Measurements from ENCODE around the gene TP53I11. TPM values are rescaled to one million over a fixed set of nuclear protein-coding genes. Genes with fewer than 3 reads are reported as not detected.

Gene TP53I11
- total RNA-seq, 1 donor from 2014 or later: 39.4 TPM

- Histone ChIP-seq H3K4me3 (no peak overlapping the region), H3K27ac (replicated peaks) (peak overlapping the region; percentile 58), H3K27me3 (ENCODE audit: low read depth) (no peaks in the 10 kb centered on the region), H3K36me3 (peaks cover 19% of the 10 kb centered on the region), H3K4me1 (peaks cover 71% of the 10 kb centered on the region), H3K9me3 (replicated peaks) (no peaks in the 10 kb centered on the region)
- intact Hi-C loops (cut with micrococcal nuclease): loop anchor here (5.0 to 10.0 kb wide), 2 partner anchors 290 to 358 kb away; no protein-coding TSS in a partner anchor
- no peak for TF ChIP-seq CTCF (IDR thresholded peaks at IDR 0.05; ENCODE audit: borderline replicate concordance)
- peak; percentile 39 for DNase-seq
Measured at GRCh38 chr11:44912270-44912987, 38.3 kb downstream of the TP53I11 start.

DNA sequence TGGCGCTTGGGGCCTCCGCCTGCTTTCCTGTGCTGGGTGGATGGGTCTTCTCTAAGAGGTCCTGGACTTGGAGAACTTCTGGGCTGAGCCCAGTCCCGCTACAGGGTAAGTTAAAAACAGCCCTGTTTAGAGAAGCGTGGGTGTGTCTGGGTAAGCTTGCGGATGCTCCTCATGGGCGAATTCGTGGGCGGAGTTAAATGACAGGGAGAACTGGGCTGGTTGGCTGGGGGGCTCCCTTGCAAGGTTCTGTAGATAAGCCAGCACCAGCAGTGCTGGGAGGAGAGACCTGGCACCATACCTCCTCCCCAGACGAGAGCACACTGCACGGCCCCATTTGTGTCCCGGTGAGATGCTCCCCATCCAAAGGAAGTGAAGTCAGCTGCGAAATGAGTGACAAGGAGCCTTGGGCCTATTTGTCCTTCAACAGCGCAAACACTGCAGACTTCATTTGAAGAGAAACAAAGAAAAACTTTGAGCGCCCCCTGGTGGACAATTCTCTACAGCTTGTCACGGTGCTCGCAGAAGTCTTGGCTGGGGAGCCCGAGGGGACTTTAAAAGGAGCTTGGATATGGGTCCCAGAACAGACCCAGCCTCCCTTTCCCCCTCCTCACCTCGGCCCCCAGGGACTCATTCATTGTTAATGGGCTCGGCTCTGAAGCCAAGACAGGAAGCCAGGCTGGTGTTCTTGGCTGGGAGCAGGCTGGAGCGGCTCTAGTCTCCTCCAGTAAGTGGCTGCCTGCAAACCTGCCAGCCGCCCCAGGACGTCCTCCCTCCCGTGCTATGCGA is 39.5 kb downstream of the TP53I11 start:
- no peaks in the 10 kb centered on the region for H3K9me3 ChIP-seq (replicated peaks)
- intact Hi-C loops (cut with micrococcal nuclease): loop anchor here (5.0 to 10.0 kb wide), 2 partner anchors 289 to 356 kb away; no protein-coding TSS in a partner anchor
- peaks cover 19% of the 10 kb centered on the region for H3K36me3 ChIP-seq
- DNase-seq: peak; percentile 76
- no peaks in the 10 kb centered on the region for H3K27me3 ChIP-seq (ENCODE audit: low read depth)
- TF ChIP-seq CTCF (IDR thresholded peaks at IDR 0.05; ENCODE audit: borderline replicate concordance): peak; percentile 90
- peak overlapping the region; percentile 58 for H3K27ac ChIP-seq (replicated peaks)
- H3K4me3 ChIP-seq: no peak overlapping the region
- peaks cover 60% of the 10 kb centered on the region for H3K4me1 ChIP-seq

- H3K4me3 ChIP-seq: no peak overlapping the region
- peaks cover 18% of the 10 kb centered on the region for H3K36me3 ChIP-seq
Measured at GRCh38 chr11:44910591-44910990, 40.1 kb downstream of the TP53I11 start.

DNA sequence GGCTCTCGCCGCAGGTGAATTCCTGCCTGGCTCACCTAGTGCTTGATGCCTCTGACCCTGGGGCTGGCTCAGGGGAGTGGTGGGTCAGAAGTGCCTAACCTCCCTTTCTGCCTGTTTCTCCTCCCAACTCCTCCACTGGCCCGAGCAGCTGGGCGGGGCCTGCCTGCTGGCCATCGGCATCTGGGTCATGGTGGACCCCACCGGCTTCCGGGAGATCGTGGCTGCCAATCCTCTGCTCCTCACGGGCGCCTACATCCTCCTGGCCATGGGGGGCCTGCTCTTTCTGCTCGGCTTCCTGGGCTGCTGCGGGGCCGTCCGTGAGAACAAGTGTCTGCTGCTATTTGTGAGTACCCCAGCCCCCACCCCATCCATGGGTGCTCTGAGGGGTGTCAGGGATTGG is 41.1 kb downstream of the TP53I11 start:
- peaks cover 51% of the 10 kb centered on the region for H3K4me1 ChIP-seq
- intact Hi-C loops (cut with micrococcal nuclease): no loop called here
- H3K27me3 ChIP-seq (ENCODE audit: low read depth): no peaks in the 10 kb centered on the region
- H3K36me3 ChIP-seq: peaks cover 9% of the 10 kb centered on the region
- TF ChIP-seq CTCF (IDR thresholded peaks at IDR 0.05; ENCODE audit: borderline replicate concordance): no peak
- no peak overlapping the region for H3K27ac ChIP-seq (replicated peaks)
- no peak for DNase-seq
- no peak overlapping the region for H3K4me3 ChIP-seq
- H3K9me3 ChIP-seq (replicated peaks): no peaks in the 10 kb centered on the region

More at GRCh38 chr11:44910591-44910990, 40.1 kb downstream of the TP53I11 start:
- TF ChIP-seq CTCF (IDR thresholded peaks at IDR 0.05; ENCODE audit: borderline replicate concordance): no peak
- DNase-seq: no peak
- peak overlapping the region; percentile 58 for H3K27ac ChIP-seq (replicated peaks)
- peaks cover 58% of the 10 kb centered on the region for H3K4me1 ChIP-seq
- intact Hi-C loops (cut with micrococcal nuclease): loop anchor here (5.0 to 10.0 kb wide), 2 partner anchors 288 to 356 kb away; no protein-coding TSS in a partner anchor
- no peaks in the 10 kb centered on the region for H3K9me3 ChIP-seq (replicated peaks)
- no peaks in the 10 kb centered on the region for H3K27me3 ChIP-seq (ENCODE audit: low read depth)

- Histone ChIP-seq H3K4me1 (peaks cover 35% of the 10 kb centered on the region), H3K9me3 (replicated peaks) (no peaks in the 10 kb centered on the region), H3K36me3 (no peaks in the 10 kb centered on the region), H3K27ac (replicated peaks) (no peak overlapping the region), H3K4me3 (no peak overlapping the region), H3K27me3 (ENCODE audit: low read depth) (no peaks in the 10 kb centered on the region)
- intact Hi-C loops (cut with micrococcal nuclease): no loop called here
- no peak for TF ChIP-seq CTCF (IDR thresholded peaks at IDR 0.05; ENCODE audit: borderline replicate concordance)
- DNase-seq: no peak
Measured at GRCh38 chr11:44906649-44907048, 44.0 kb downstream of the TP53I11 start.
